K562 (cell line): ENCODE measurements around the gene FASTK. TPM values are rescaled to one million over a fixed set of nuclear protein-coding genes. Genes with fewer than 3 reads are reported as not detected.

Source experiments
- CBX3 ChIP-seq, 2 experiments: IDR thresholded peaks; 1 replicate in 1 of 2; 2 replicates in 1 of 2; pipeline ENCODE4 v1.6.1; 2012; ENCODE audit warnings: inconsistent platforms in 2 of 2, low read length in 2 of 2, borderline replicate concordance in 1 of 2, control low read depth in 1 of 2
- DNMT1 ChIP-seq: fragments of 450-650 bp; IDR thresholded peaks from 2 replicates; pipeline ENCODE4 v1.6.1; 2016; ENCODE audit warnings: antibody characterized with exemption, mild to moderate bottlenecking
- FOXK2 ChIP-seq, 2 experiments: fragments of 450-650 bp; IDR thresholded peaks in 1 of 2; conservative IDR thresholded peaks in 1 of 2; 2 replicates each; pipeline ENCODE4 v1.6.1; 2016; ENCODE audit warnings: low read depth in 2 of 2, mild to moderate bottlenecking in 1 of 2
- GTF2F1 ChIP-seq: IDR thresholded peaks from 2 replicates; pipeline ENCODE4 v1.6.1; 2011; ENCODE audit warnings: low read depth, low read length, improper control_type of control experiment
- NR2C1 ChIP-seq, 2 experiments: fragments of 450-650 bp; IDR thresholded peaks; 2 replicates each; pipeline ENCODE4 v1.6.1; 2017; ENCODE audit warnings: mild to moderate bottlenecking in 2 of 2, antibody characterized with exemption in 1 of 2, inconsistent platforms in 1 of 2, missing compliant biosample characterization in 1 of 2, missing genetic modification characterization in 1 of 2
- PCBP1 ChIP-seq: fragments of 200-400 bp; formaldehyde crosslinking; IDR thresholded peaks from 2 replicates; pipeline ENCODE4 v1.6.1; 2018; ENCODE audit warnings: mild to moderate bottlenecking, low read depth, low read length; ENCODE audit not compliant: poor library complexity, severe bottlenecking
- POLR2H ChIP-seq: IDR thresholded peaks from 2 replicates; pipeline ENCODE4 v1.6.1; 2016; ENCODE audit warnings: missing genetic modification characterization, low read depth, mild to moderate bottlenecking, control low read depth, missing compliant biosample characterization, moderate library complexity
- SNRNP70 ChIP-seq: fragments of 200-400 bp; formaldehyde crosslinking; optimal IDR thresholded peaks from 2 replicates; pipeline ENCODE3; 2017; ENCODE audit warnings: low read depth, low read length
- ZC3H4 ChIP-seq: sonication (generic); formaldehyde crosslinking; IDR thresholded peaks from 2 replicates; pipeline ENCODE4 v1.9.0; 2021; ENCODE audit warnings: missing genetic modification reagents, borderline replicate concordance
- ZNF143 ChIP-seq: sonication (generic); formaldehyde crosslinking; IDR thresholded peaks from 2 replicates; pipeline ENCODE4 v1.9.0; 2022; ENCODE audit warnings: mild to moderate bottlenecking, missing genetic modification reagents
- ZNF174 ChIP-seq: fragments of 250-450 bp; sonication (Bioruptor Pico); IDR thresholded peaks from 2 replicates; pipeline ENCODE4 v1.4.0; 2020; ENCODE audit warnings: mild to moderate bottlenecking
- ZNF347 ChIP-seq: fragments of 450-650 bp; formaldehyde crosslinking; IDR thresholded peaks from 2 replicates; pipeline ENCODE4 v1.4.0; 2020; ENCODE audit warnings: low read depth, mild to moderate bottlenecking, moderate library complexity
- ZNF354B ChIP-seq: fragments of 250-450 bp; sonication (Bioruptor Pico); IDR thresholded peaks from 2 replicates; pipeline ENCODE4 v1.4.0; 2020
- ZNF408 ChIP-seq: fragments of 250-450 bp; sonication (Bioruptor Pico); IDR thresholded peaks from 2 replicates; pipeline ENCODE4 v1.4.0; 2020; ENCODE audit warnings: low read depth, mild to moderate bottlenecking, moderate library complexity
- ZNF57 ChIP-seq: fragments of 450-650 bp; formaldehyde crosslinking; IDR thresholded peaks from 2 replicates; pipeline ENCODE4 v1.4.0; 2020; ENCODE audit warnings: mild to moderate bottlenecking, moderate library complexity
- ZNF764 ChIP-seq: fragments of 250-450 bp; sonication (Bioruptor Pico); IDR thresholded peaks from 2 replicates; pipeline ENCODE4 v1.4.0; 2020; ENCODE audit warnings: low read depth, mild to moderate bottlenecking, moderate library complexity
- polyA plus RNA-seq, 8 experiments: library from polyadenylated mRNA; depleted of rRNA in 4 of 8; stranded (reverse) in 5 of 8; unstranded in 3 of 8; fragments of >200 nt; fragmentation: Nextera tagmentation in 2 of 8; fragmentation: Illumina TruSeq in 1 of 8; extraction: Ambion mirVana in 2 of 8; extraction: Trizol in 1 of 8; gene quantifications; 2 replicates each; pipeline versions ENCODE4 v1.2.1 to v1.2.3, GENCODE V29; 2011 to 2014; ENCODE audit warnings: inconsistent platforms in 1 of 8, missing spikeins in 1 of 8
- total RNA-seq, 7 experiments: library from RNA; depleted of rRNA in 6 of 7; stranded (reverse); fragments of >200 nt in 6 of 7; fragmentation: Illumina TruSeq in 2 of 7; extraction: Trizol in 2 of 7; gene quantifications; 2 replicates each; pipeline versions ENCODE4 v1.2.1 to v1.2.3, GENCODE V29; 2011 to 2021; ENCODE audit warnings: low replicate concordance in 1 of 7
- TF ChIP-seq, protein P1 (sequence below): fragments of 250-450 bp; sonication (Bioruptor Pico); IDR thresholded peaks from 2 replicates; pipeline ENCODE4 v1.4.0; 2020; ENCODE audit warnings: mild to moderate bottlenecking
- TF ChIP-seq, protein P2 (sequence below): fragments of 250-450 bp; sonication (Bioruptor Pico); IDR thresholded peaks from 2 replicates; pipeline ENCODE4 v1.5.0; 2020; ENCODE audit warnings: mild to moderate bottlenecking

The FASTK gene
- total and polyA plus RNA-seq, 9 of the 15 experiments (the other 6 are each of a cell fraction or from before 2014, with no cell fraction given): 0.51 to 150 (median 48.2) TPM

DNA sequence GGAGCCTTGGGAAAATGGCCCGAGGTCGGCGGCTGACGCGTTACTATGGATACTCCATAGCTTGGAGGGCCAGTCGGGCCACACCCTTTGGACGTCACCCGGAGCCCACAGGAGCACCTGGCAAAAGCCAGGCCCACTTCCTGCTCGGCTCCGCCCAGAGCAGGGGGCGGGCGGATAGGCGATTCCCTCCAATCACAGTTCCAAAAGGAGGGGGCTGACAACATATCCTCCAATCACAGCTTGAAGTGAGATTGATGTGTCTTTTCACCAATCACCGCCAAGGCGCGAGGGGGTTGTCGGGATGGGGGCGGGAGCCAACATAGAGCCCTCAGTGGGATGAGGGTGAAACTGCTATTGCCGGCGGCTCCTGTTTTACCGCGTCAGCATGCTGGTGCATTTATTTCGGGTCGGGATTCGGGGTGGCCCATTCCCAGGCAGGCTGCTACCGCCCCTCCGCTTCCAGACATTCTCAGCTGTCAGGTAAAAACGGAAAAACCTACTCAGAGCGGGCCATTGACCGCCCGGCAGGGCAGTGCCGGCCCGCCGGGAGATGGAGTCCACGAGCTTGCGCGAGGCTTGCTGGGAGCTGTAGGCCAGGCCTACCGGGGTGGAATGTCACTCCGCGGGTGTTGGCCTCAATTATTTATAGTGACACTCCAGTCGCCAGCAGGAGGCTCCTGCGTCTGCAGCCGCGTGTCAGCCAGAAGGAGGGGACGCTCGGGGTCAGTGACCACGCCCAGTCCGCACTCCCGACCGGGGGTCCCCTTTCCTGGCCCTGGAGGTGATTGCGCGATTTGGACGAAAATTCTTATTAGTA, 52.3 kb downstream of the FASTK start, which contains the start of gene ABCB8 (continued):
- TF ChIP-seq PCBP1 (no peak), GTF2F1 (no peak), DNMT1 (no peak), ZNF354B (no peak), ZNF57 (CRISPR knock-in tag) (0 out of 2 replicates have a peak, but pooled peaks have one; percentile 16), ZNF764 (no peak; the same call in 1 of the 2 replicates), SNRNP70 (no peak), ZNF143 (peak; percentile 95), POLR2H (tag) (no peak), ZC3H4 (CRISPR knock-in tag) (no peak), CBX3 (IDR thresholded peaks at IDR 0.05; ENCODE audit: borderline replicate concordance in 1 of 2, low read length in 2 of 2) (peak in 1 of 2 experiments; percentile 88; a peak in 1 of 3 replicates), FOXK2 (conservative IDR thresholded peaks at IDR 0.05 in 1 of 2, IDR thresholded peaks at IDR 0.05 in 1 of 2; ENCODE audit: low read depth in 2 of 2) (peak; percentile 54 to 82), ZNF347 (CRISPR knock-in tag) (no peak), NR2C1 (IDR thresholded peaks at IDR 0.05) (peak; percentile 85), NR2C1 (tag; IDR thresholded peaks at IDR 0.05) (peak; percentile 91), ZNF174 (no peak), ZNF408 (CRISPR knock-in tag) (no peak)
- TF ChIP-seq, protein P1, sequence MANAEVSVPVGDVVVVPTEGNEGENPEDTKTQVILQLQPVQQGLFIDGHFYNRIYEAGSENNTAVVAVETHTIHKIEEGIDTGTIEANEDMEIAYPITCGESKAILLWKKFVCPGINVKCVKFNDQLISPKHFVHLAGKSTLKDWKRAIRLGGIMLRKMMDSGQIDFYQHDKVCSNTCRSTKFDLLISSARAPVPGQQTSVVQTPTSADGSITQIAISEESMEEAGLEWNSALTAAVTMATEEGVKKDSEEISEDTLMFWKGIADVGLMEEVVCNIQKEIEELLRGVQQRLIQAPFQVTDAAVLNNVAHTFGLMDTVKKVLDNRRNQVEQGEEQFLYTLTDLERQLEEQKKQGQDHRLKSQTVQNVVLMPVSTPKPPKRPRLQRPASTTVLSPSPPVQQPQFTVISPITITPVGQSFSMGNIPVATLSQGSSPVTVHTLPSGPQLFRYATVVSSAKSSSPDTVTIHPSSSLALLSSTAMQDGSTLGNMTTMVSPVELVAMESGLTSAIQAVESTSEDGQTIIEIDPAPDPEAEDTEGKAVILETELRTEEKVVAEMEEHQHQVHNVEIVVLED (CRISPR knock-in tag): peak; percentile 39
- TF ChIP-seq, protein P2, sequence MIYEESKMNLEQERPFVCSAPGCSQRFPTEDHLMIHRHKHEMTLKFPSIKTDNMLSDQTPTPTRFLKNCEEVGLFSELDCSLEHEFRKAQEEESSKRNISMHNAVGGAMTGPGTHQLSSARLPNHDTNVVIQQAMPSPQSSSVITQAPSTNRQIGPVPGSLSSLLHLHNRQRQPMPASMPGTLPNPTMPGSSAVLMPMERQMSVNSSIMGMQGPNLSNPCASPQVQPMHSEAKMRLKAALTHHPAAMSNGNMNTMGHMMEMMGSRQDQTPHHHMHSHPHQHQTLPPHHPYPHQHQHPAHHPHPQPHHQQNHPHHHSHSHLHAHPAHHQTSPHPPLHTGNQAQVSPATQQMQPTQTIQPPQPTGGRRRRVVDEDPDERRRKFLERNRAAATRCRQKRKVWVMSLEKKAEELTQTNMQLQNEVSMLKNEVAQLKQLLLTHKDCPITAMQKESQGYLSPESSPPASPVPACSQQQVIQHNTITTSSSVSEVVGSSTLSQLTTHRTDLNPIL: no peak
